GM12864 (cell line): Measurements from ENCODE around the gene KDM4B.

Experiments used
- DNase-seq: peaks from one replicate; pipeline ENCODE4 v3.0.0-alpha.2; 2011; ENCODE audit warnings: low read depth
- H3K4me3 ChIP-seq: 2 replicates; pipeline ENCODE4 v1.5.1; 2011; ENCODE audit warnings: mild to moderate bottlenecking, low read depth, low read length, control low read depth
- TF ChIP-seq, protein P1 (sequence below): IDR thresholded peaks from 2 replicates; pipeline ENCODE4 v1.5.1; 2011; ENCODE audit warnings: low read depth, mild to moderate bottlenecking, moderate library complexity, low read length, control low read depth, inconsistent platforms; ENCODE audit errors: missing control alignments

Gene KDM4B

GRCh38 chr19:5086725-5087439, 118.0 kb downstream of the KDM4B start:
- no peak for DNase-seq
- TF ChIP-seq, protein P1, sequence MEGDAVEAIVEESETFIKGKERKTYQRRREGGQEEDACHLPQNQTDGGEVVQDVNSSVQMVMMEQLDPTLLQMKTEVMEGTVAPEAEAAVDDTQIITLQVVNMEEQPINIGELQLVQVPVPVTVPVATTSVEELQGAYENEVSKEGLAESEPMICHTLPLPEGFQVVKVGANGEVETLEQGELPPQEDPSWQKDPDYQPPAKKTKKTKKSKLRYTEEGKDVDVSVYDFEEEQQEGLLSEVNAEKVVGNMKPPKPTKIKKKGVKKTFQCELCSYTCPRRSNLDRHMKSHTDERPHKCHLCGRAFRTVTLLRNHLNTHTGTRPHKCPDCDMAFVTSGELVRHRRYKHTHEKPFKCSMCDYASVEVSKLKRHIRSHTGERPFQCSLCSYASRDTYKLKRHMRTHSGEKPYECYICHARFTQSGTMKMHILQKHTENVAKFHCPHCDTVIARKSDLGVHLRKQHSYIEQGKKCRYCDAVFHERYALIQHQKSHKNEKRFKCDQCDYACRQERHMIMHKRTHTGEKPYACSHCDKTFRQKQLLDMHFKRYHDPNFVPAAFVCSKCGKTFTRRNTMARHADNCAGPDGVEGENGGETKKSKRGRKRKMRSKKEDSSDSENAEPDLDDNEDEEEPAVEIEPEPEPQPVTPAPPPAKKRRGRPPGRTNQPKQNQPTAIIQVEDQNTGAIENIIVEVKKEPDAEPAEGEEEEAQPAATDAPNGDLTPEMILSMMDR, result no peak
- H3K4me3 ChIP-seq, result no peak overlapping the region

DNA sequence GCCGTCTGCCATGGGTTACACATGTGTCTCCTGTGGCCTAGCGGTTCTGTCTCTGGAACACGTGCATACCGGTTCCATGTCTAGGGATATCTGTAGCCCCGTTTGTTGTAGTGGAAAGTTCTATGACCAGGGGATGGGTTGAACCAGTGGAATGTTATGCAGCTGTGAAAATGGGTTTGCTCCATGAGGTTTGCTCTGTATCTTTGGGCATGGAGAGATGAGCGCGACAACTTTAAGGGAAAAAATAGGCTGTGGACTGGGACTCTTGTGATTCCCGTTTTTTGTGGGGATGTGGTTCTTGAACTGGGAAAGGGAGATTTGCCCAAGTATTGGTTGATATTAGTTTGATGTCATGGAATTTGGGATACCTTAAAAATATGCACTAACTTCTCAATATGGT, 120.4 kb downstream of the KDM4B start:
- DNase-seq, result no peak
- TF ChIP-seq, protein P1, result no peak
- H3K4me3 ChIP-seq, result no peak overlapping the region

GRCh38 chr19:5090465-5091017, 121.6 kb downstream of the KDM4B start:
- TF ChIP-seq, protein P1, result no peak
- H3K4me3 ChIP-seq, result no peak overlapping the region
- no peak for DNase-seq

DNA sequence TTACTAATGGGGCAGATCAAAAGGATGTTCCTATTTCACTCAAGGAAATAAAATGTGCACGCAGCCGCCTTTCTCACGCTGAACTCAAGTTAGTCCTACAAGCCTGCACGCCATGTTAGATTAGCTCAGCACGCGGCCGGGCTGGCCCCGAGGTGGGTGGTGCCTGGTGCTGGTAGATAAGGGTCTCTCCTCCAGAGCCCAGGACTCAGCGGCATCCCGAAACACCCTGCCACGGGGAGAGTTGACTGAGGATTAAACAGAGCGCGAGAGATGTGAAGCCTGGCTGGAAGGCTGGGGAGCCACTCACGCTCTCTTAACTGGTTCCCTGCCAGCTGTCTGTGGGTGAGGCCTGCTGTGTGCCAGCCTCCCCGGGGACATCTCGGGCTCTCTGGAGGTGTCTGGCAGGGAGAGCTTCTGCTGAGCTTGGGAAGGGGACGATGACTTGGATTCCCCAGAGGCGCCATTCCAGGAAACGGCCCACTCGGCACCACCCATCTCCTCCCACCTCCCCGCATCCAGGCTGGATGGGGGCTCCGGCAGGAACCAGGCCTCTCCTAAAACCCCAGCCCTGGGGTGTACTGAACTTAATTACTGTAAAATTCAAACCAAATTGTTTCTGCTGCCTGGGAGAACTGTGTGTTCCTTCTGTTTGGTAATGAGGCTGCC, 122.2 kb downstream of the KDM4B start:
- H3K4me3 ChIP-seq, result no peak overlapping the region
- no peak for DNase-seq
- TF ChIP-seq, protein P1, result no peak

- DNase-seq, result no peak
- TF ChIP-seq, protein P1, result no peak
Measured at GRCh38 chr19:5091684-5092480, 123.0 kb downstream of the KDM4B start.

GRCh38 chr19:5092481-5092843, 123.5 kb downstream of the KDM4B start:
- TF ChIP-seq, protein P1, result no peak
- no peak overlapping the region for H3K4me3 ChIP-seq
- no peak for DNase-seq

More at GRCh38 chr19:5091684-5092480, 123.0 kb downstream of the KDM4B start:
- no peak overlapping the region for H3K4me3 ChIP-seq
